Measurements from ENCODE around the gene TNIP1.

- TF ChIP-seq CTCF (IDR thresholded peaks at IDR 0.05; ENCODE audit: borderline replicate concordance, extremely low read depth, low read length, poor library complexity, severe bottlenecking), result no peak
- TF ChIP-seq EZH2 (IDR thresholded peaks at IDR 0.05; ENCODE audit: borderline replicate concordance, low read depth, low read length, severe bottlenecking), result no peak
These were observed 2.2 kb downstream of the TNIP1 start for GRCh38 chr5:151078490-151079262.

Data from DND-41 (cell line).